T-helper 1 cell treated with Interleukin-12 subunit alpha and Interleukin-12 subunit beta and Interleukin-4 antibody, amounts not matched to agents 30 μg/mL and 1 μg/mL, for 36 hours (primary cell): ENCODE data around the gene MACROH2A1.

Experiments
- H3K27ac Mint-ChIP-seq: one replicate; pipeline ENCODE4 v1.8.0; 2021; ENCODE audit warnings: mild to moderate bottlenecking, mixed read lengths
- H3K27me3 Mint-ChIP-seq: one replicate; pipeline ENCODE4 v1.8.0; 2021; ENCODE audit warnings: low read depth, mixed read lengths
- H3K36me3 Mint-ChIP-seq: one replicate; pipeline ENCODE4 v1.8.0; 2021; ENCODE audit warnings: low read depth, mixed read lengths
- H3K4me1 Mint-ChIP-seq: one replicate; pipeline ENCODE4 v1.8.0; 2021; ENCODE audit warnings: low read depth, mixed read lengths
- H3K4me3 Mint-ChIP-seq: one replicate; pipeline ENCODE4 v1.8.0; 2021; ENCODE audit warnings: mild to moderate bottlenecking, moderate library complexity, mixed read lengths
- H3K9me3 Mint-ChIP-seq: one replicate; pipeline ENCODE4 v1.8.0; 2021; ENCODE audit warnings: mixed read lengths

MACROH2A1 gene

GRCh38 chr5:135348918-135349317 lies 50.1 kb downstream of the MACROH2A1 start:
- Mint-ChIP-seq H3K36me3 (peaks cover 26% of the 10 kb centered on the region), H3K27me3 (no peaks in the 10 kb centered on the region), H3K9me3 (no peaks in the 10 kb centered on the region), H3K27ac (no peak overlapping the region), H3K4me3 (no peak overlapping the region), H3K4me1 (peaks cover 4% of the 10 kb centered on the region)

DNA sequence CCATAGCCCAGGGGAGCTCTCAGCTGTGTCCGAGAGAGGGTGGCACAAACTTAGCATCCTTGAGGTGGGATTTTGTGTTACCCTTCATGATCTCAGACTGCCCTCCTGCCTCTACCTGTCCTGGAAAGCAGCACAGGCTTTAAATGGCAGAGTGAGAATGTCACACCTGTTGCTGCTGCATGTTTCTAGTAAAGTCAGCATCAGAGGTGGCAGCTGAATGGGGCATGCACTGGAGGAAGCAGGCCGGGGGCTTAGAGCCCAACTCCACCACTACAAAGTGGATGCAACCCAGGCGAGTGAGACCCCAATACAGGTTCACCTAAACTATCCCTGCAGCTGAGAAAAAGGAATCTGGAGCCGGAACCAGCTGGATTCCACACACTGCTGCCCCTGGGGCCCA lies 51.6 kb downstream of the MACROH2A1 start:
- Mint-ChIP-seq H3K27ac (no peak overlapping the region), H3K36me3 (peaks cover 37% of the 10 kb centered on the region), H3K27me3 (no peaks in the 10 kb centered on the region), H3K4me1 (peaks cover 13% of the 10 kb centered on the region), H3K4me3 (no peak overlapping the region), H3K9me3 (no peaks in the 10 kb centered on the region)

DNA sequence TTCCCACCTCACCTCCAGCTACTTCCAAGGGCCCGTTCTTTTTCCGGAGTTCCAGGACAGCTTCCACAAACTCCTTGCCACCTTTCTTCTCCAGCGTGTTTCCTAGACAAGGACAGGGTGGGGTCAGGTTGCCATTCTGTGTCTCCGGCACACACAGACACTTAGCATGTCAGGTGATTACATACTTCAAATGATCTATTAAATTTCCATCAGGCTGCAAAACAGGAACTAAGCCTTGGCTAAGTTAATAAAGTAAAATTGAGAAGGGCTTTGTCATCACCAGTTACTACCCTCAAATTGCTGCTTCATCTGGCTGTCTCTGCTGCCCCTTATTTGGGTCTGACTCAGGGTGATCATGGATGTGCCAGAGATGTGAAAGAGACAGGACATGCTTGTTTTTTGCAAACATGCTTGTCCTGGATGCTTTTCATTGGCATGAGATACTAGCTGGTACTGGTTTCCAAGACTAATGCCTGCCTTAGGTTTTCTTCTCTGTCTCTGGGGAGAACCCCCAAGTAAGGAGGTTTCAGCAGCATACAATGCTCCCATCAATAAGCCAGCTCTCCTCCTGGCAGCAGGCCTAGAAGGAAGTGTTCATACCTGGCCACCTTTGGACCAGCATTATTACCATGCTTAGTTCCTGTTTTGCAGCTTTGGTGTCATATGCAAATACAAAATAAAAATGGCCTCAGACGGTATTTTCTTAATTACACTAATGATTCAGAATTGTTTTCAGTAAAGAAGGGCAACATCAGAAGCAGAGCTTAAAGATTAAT lies 52.9 kb downstream of the MACROH2A1 start:
- Mint-ChIP-seq H3K4me3 (no peak overlapping the region), H3K36me3 (peaks cover 43% of the 10 kb centered on the region), H3K9me3 (no peaks in the 10 kb centered on the region), H3K27ac (no peak overlapping the region), H3K4me1 (peaks cover 11% of the 10 kb centered on the region), H3K27me3 (no peaks in the 10 kb centered on the region)

DNA sequence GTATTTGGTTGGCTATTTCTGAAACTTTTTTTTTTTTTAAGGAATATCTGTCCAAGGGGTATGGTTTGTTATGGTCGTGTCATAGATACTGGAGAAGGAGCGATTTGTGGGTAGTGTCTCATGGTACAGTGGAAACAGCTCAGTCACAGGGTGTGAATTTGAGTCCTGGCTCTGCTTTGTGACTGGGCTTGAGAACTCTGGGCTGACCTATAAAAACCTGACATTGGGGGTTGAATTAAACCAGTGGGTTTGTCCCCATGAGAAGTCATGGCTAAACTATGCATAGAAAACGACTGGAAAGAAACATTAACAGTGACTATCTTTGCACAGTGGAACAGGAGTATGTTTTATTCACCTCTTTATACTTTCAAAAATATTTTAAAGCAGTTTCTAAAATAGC lies 54.7 kb downstream of the MACROH2A1 start:
- no peak overlapping the region for H3K4me3 Mint-ChIP-seq
- peaks cover 45% of the 10 kb centered on the region for H3K36me3 Mint-ChIP-seq
- H3K27ac Mint-ChIP-seq = no peak overlapping the region
- peaks cover 11% of the 10 kb centered on the region for H3K4me1 Mint-ChIP-seq
- H3K27me3 Mint-ChIP-seq = no peaks in the 10 kb centered on the region
- no peaks in the 10 kb centered on the region for H3K9me3 Mint-ChIP-seq

GRCh38 chr5:135343413-135343812 lies 55.6 kb downstream of the MACROH2A1 start:
- Mint-ChIP-seq H3K4me1 (peaks cover 11% of the 10 kb centered on the region), H3K9me3 (no peaks in the 10 kb centered on the region), H3K36me3 (peaks cover 43% of the 10 kb centered on the region), H3K27me3 (no peaks in the 10 kb centered on the region), H3K4me3 (no peak overlapping the region), H3K27ac (no peak overlapping the region)

GRCh38 chr5:135342551-135342875 lies 56.5 kb downstream of the MACROH2A1 start:
- no peak overlapping the region for H3K4me3 Mint-ChIP-seq
- no peak overlapping the region for H3K27ac Mint-ChIP-seq
- H3K36me3 Mint-ChIP-seq = peaks cover 43% of the 10 kb centered on the region
- H3K27me3 Mint-ChIP-seq = no peaks in the 10 kb centered on the region
- H3K4me1 Mint-ChIP-seq = peaks cover 11% of the 10 kb centered on the region
- H3K9me3 Mint-ChIP-seq = no peaks in the 10 kb centered on the region

DNA sequence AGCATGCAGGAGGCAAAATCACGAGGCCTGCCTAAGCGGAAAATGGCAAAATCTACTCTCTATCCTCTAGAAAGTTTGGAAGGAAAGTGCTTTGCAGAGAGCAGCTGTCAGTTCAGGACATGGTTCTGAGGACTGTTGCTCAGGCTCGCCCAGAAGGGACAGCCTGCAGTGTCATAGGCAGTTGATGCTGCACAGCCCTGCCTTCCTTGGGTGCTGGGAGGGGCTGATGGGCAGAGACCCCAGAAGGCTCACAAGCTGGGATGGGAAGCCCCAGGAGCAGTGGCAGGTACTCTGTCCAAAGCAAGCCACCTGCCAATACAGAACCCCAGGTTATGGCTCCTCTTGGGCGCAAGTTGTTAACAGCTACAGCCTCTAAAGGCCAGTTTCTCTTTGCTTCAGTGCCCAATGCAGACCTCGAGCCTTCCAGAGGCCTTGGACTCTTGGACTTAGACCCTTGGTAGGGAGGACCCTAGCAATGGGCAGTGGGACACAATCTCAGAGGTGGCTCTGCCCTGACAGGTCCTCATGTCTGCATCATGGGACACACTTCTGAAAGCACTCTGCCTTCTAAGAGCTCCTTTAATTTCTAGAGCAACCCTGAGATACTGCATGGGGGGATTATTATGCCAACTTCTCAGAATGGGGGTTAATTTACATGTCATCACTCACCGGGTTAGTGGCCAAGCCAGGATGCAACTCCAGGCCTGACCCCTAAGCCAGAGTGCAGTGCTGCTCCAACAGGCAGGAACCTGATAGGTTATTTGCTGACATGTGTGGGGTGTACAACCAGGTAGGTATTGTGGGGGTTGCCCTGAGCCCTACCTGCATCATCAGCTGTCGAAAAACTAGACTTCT lies 57.1 kb downstream of the MACROH2A1 start:
- H3K9me3 Mint-ChIP-seq = no peaks in the 10 kb centered on the region
- peak overlapping the region; percentile 43 for H3K27ac Mint-ChIP-seq
- H3K4me1 Mint-ChIP-seq = peaks cover 11% of the 10 kb centered on the region
- peaks cover 45% of the 10 kb centered on the region for H3K36me3 Mint-ChIP-seq
- no peak overlapping the region for H3K4me3 Mint-ChIP-seq
- H3K27me3 Mint-ChIP-seq = no peaks in the 10 kb centered on the region

DNA sequence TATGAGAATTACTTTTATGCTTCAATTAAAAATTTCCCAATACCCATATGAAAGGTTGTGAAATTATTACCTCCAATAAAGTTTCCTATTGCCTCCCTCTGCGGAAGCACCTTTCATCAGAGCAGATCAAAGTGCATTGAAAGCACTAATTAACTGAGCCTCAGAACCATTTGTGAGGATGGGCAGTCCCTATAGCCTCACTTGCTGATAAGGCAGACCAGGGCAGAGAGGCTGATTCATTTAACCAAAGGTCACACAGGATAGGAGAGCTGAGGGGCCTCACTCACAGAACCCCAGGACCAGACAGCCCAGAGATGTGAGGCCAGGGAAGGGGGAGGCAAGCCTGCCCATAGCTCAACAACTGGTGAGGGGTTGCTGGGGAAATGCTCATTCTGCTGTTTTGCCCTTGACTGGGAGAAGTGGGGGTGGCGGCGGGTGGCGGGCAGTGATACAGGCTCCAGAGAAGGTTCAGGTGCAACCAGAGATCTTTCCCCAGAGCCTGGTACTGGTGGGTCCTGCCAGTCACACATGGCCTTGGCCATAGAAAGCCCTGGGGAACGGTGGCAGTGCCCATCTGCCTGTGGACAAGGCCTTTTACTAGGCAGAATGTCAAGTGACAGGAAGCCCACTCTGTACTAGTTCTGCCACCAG lies 57.9 kb downstream of the MACROH2A1 start:
- no peaks in the 10 kb centered on the region for H3K9me3 Mint-ChIP-seq
- no peak overlapping the region for H3K4me3 Mint-ChIP-seq
- H3K27me3 Mint-ChIP-seq = no peaks in the 10 kb centered on the region
- peaks cover 11% of the 10 kb centered on the region for H3K4me1 Mint-ChIP-seq
- peaks cover 49% of the 10 kb centered on the region for H3K36me3 Mint-ChIP-seq
- H3K27ac Mint-ChIP-seq = peak overlapping the region; percentile 6

- Mint-ChIP-seq H3K4me1 (peaks cover 11% of the 10 kb centered on the region), H3K9me3 (no peaks in the 10 kb centered on the region), H3K36me3 (peaks cover 50% of the 10 kb centered on the region), H3K27me3 (no peaks in the 10 kb centered on the region), H3K4me3 (no peak overlapping the region), H3K27ac (no peak overlapping the region)
These were observed 58.5 kb downstream of the MACROH2A1 start for GRCh38 chr5:135340568-135340967.

DNA sequence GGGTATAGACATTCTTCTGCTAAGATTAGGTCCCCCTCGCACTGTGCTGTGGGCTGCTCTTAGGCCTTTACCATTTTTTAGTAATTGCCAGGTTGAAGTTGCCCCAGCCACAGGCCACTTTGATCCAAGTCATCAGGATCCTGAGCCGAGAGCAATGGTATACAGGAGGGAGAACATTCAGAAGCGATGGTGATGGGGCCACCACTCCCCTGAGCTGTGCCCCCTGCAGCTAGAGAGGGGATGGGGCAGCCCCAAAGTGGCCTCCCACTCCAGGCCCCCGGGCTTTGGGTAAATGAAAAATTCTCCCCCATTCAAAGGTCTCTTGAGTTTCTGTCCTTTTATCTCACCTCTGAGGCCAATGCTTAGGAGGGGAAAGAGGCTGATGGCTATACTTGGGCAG lies 59.4 kb downstream of the MACROH2A1 start:
- no peak overlapping the region for H3K27ac Mint-ChIP-seq
- H3K36me3 Mint-ChIP-seq = peaks cover 42% of the 10 kb centered on the region
- H3K4me3 Mint-ChIP-seq = no peak overlapping the region
- peaks cover 9% of the 10 kb centered on the region for H3K4me1 Mint-ChIP-seq
- H3K27me3 Mint-ChIP-seq = no peaks in the 10 kb centered on the region
- no peaks in the 10 kb centered on the region for H3K9me3 Mint-ChIP-seq

GRCh38 chr5:135339189-135339588 lies 59.8 kb downstream of the MACROH2A1 start:
- Mint-ChIP-seq H3K36me3 (peaks cover 42% of the 10 kb centered on the region), H3K27me3 (no peaks in the 10 kb centered on the region), H3K9me3 (no peaks in the 10 kb centered on the region), H3K4me1 (peaks cover 9% of the 10 kb centered on the region), H3K27ac (no peak overlapping the region), H3K4me3 (no peak overlapping the region)

GRCh38 chr5:135337064-135337463 lies 62.0 kb downstream of the MACROH2A1 start:
- Mint-ChIP-seq H3K4me3 (no peak overlapping the region), H3K27me3 (no peaks in the 10 kb centered on the region), H3K27ac (no peak overlapping the region), H3K9me3 (no peaks in the 10 kb centered on the region), H3K4me1 (no peaks in the 10 kb centered on the region), H3K36me3 (peaks cover 30% of the 10 kb centered on the region)

DNA sequence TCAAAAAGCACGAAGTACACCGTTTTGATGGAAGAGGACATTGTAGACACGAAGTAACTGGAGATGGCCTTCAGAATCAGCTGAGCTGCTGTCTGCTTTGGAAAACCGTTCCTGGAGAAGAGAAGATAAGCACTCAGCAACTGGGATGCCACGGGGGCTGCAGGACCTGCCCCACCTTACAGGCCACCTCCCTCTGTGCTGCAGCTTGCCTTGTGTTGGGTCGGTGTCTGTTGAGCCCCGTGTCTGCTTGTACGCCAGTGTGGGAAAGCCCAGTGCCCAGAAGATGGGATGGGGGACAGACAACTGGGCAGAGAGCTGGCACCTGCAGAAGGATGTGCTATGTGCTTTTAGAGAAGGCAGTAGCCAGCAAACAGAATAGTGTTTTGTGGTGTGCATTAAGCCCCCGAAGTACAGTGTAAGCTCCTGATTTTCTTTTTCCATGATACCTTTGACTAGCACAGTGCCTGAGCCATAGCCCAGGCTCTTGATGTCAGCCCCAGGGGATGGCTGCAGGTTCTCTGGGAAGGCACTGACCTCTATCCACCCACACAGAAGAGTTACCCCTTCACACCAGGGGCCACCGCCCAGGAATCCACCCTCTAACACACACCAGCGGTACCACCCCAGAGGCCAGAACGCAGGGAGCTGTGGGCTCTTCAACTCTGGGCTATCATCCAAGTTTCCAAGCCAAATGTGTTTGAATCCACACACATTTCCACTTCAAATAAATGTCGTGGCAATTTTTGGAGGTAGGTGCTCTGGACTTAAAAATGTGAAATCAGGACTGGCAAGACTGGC lies 63.8 kb downstream of the MACROH2A1 start:
- peaks cover 2% of the 10 kb centered on the region for H3K4me1 Mint-ChIP-seq
- H3K36me3 Mint-ChIP-seq = peaks cover 19% of the 10 kb centered on the region
- H3K9me3 Mint-ChIP-seq = no peaks in the 10 kb centered on the region
- H3K27me3 Mint-ChIP-seq = no peaks in the 10 kb centered on the region
- H3K4me3 Mint-ChIP-seq = no peak overlapping the region
- no peak overlapping the region for H3K27ac Mint-ChIP-seq
